CD14-positive monocyte (primary cell): ENCODE measurements around the gene NFATC2IP. TPM values are rescaled to one million over a fixed set of nuclear protein-coding genes. Genes with fewer than 3 reads are reported as not detected.

Source experiments
- DNase-seq, 3 donors: peaks; one replicate each; pipeline ENCODE4 v3.0.0-alpha.2; 2011 to 2022
- H2AFZ ChIP-seq: 2 replicates; pipeline ENCODE4 v1.6.0; 2012; ENCODE audit warnings: mild to moderate bottlenecking, low read depth, low read length, inconsistent platforms; ENCODE audit not compliant: insufficient read depth, poor library complexity, severe bottlenecking
- H3K27ac ChIP-seq, 2 donors: 1 replicate in 1 of 2; 2 replicates in 1 of 2; pipeline ENCODE4 v1.5.1; 2012 to 2013; ENCODE audit warnings: low read length in 2 of 2, control low read depth in 1 of 2, inconsistent platforms in 1 of 2, low read depth in 1 of 2, mild to moderate bottlenecking in 1 of 2
- H3K27me3 ChIP-seq, 2 donors: one replicate each; pipeline versions ENCODE4 v1.6.0 to v1.6.1; 2011 to 2013; ENCODE audit warnings: low read length in 2 of 2; ENCODE audit not compliant: control insufficient read depth in 2 of 2, insufficient read depth in 2 of 2
- H3K36me3 ChIP-seq, 2 donors: replicated peaks in 1 of 2; 1 replicate in 1 of 2; 2 replicates in 1 of 2; pipeline versions ENCODE4 v1.5.1 to v1.6.1; 2012 to 2013; ENCODE audit warnings: low read length in 2 of 2, control low read depth in 1 of 2, inconsistent platforms in 1 of 2, mild to moderate bottlenecking in 1 of 2; ENCODE audit not compliant: insufficient read depth in 2 of 2, control insufficient read depth in 1 of 2
- H3K4me1 ChIP-seq, 2 donors: 1 replicate in 1 of 2; 2 replicates in 1 of 2; pipeline versions ENCODE4 v1.5.1 to v1.6.1; 2012 to 2013; ENCODE audit warnings: low read length in 2 of 2, control low read depth in 1 of 2, inconsistent platforms in 1 of 2, mild to moderate bottlenecking in 1 of 2, moderate library complexity in 1 of 2; ENCODE audit not compliant: insufficient read depth in 2 of 2, control insufficient read depth in 1 of 2
- H3K4me2 ChIP-seq: replicated peaks from 2 replicates; pipeline ENCODE3; 2012; ENCODE audit warnings: low read length, moderate library complexity, mild to moderate bottlenecking; ENCODE audit not compliant: poor library complexity, severe bottlenecking; ENCODE audit errors: extremely low read depth
- H3K4me3 ChIP-seq, 3 experiments: fragments of 200-600 bp in 1 of 3; sonication (generic) in 1 of 3; replicated peaks in 1 of 3; 1 replicate in 2 of 3; 2 replicates in 1 of 3; pipeline ENCODE4 v1.5.1; 2011 to 2013; ENCODE audit warnings: low read length in 3 of 3, mild to moderate bottlenecking in 3 of 3, control low read depth in 2 of 3, low read depth in 2 of 3, inconsistent platforms in 1 of 3, moderate library complexity in 1 of 3
- H3K79me2 ChIP-seq: 2 replicates; pipeline ENCODE4 v1.6.0; 2012; ENCODE audit warnings: mild to moderate bottlenecking, control low read depth, inconsistent platforms, low read length, moderate library complexity; ENCODE audit not compliant: insufficient read depth
- H3K9ac ChIP-seq: 2 replicates; pipeline ENCODE4 v1.6.0; 2017; ENCODE audit warnings: low read length, mild to moderate bottlenecking; ENCODE audit not compliant: insufficient read depth, poor library complexity, severe bottlenecking
- H3K9me3 ChIP-seq, 2 donors: replicated peaks in 1 of 2; 1 replicate in 1 of 2; 2 replicates in 1 of 2; pipeline versions ENCODE4 v1.5.1 to v1.6.1; 2012 to 2013; ENCODE audit warnings: low read length in 2 of 2, control low read depth in 1 of 2; ENCODE audit not compliant: control insufficient read depth in 1 of 2, insufficient read depth in 1 of 2
- H4K20me1 ChIP-seq: 2 replicates; pipeline ENCODE4 v1.6.0; 2012; ENCODE audit warnings: mild to moderate bottlenecking, low read length, control low read depth, moderate library complexity; ENCODE audit not compliant: insufficient read depth
- H3K27ac Mint-ChIP-seq, 7 donors: one replicate each; pipeline ENCODE4 v1.8.0; 2020; ENCODE audit warnings: mild to moderate bottlenecking in 7 of 7, mixed read lengths in 7 of 7, moderate library complexity in 6 of 7, inconsistent platforms in 2 of 7
- H3K27me3 Mint-ChIP-seq, 3 donors: one replicate each; pipeline ENCODE4 v1.8.0; 2021 to 2022; ENCODE audit warnings: low read depth in 3 of 3, mild to moderate bottlenecking in 3 of 3, mixed read lengths in 3 of 3, moderate library complexity in 3 of 3, inconsistent platforms in 1 of 3
- H3K36me3 Mint-ChIP-seq, 2 donors: one replicate each; pipeline ENCODE4 v1.8.0; 2020; ENCODE audit warnings: mixed read lengths in 2 of 2, inconsistent platforms in 1 of 2, mild to moderate bottlenecking in 1 of 2
- H3K4me1 Mint-ChIP-seq: one replicate; pipeline ENCODE4 v1.8.0; 2020; ENCODE audit warnings: mild to moderate bottlenecking, mixed read lengths
- H3K4me3 Mint-ChIP-seq, 2 donors: one replicate each; pipeline ENCODE4 v1.8.0; 2020; ENCODE audit warnings: mild to moderate bottlenecking in 2 of 2, mixed read lengths in 2 of 2, moderate library complexity in 1 of 2
- H3K9me3 Mint-ChIP-seq, 7 donors: one replicate each; pipeline ENCODE4 v1.8.0; 2020 to 2022; ENCODE audit warnings: mixed read lengths in 7 of 7, mild to moderate bottlenecking in 6 of 7, moderate library complexity in 6 of 7, inconsistent platforms in 2 of 7
- WGBS: methylation state at CpG from one replicate; pipeline ENCODE4 v1.1.5; 2013; ENCODE audit warnings: missing lambda C conversion rate; ENCODE audit not compliant: insufficient coverage; 5-methylcytosine and 5-hydroxymethylcytosine counted together
- intact Hi-C, 2 donors: fragments of 100-400 bp; cut with micrococcal nuclease; formaldehyde crosslinking; loops; one replicate each; pipeline versions ENCODE4 v1.15.0 to v1.15.1; 2023
- polyA plus RNA-seq, 3 donors: library from polyadenylated mRNA; depleted of rRNA in 1 of 3; unstranded in 2 of 3; stranded (reverse) in 1 of 3; fragments of 300-500 nt in 2 of 3; fragments of >200 nt in 1 of 3; fragmentation: Illumina TruSeq in 2 of 3; gene quantifications; 1 replicate in 2 of 3; 2 replicates in 1 of 3; pipeline ENCODE4 v1.2.3, GENCODE V29; 2012 to 2021
- TF ChIP-seq, protein P1 (sequence below): fragments of 200-600 bp; IDR thresholded peaks from one replicate; pipeline ENCODE4 v1.8.0; 2022; ENCODE audit warnings: antibody characterized with exemption, mild to moderate bottlenecking

Gene NFATC2IP
- polyA plus RNA-seq, 3 donors = 17.5 to 125 (median 18.4) TPM

DNA sequence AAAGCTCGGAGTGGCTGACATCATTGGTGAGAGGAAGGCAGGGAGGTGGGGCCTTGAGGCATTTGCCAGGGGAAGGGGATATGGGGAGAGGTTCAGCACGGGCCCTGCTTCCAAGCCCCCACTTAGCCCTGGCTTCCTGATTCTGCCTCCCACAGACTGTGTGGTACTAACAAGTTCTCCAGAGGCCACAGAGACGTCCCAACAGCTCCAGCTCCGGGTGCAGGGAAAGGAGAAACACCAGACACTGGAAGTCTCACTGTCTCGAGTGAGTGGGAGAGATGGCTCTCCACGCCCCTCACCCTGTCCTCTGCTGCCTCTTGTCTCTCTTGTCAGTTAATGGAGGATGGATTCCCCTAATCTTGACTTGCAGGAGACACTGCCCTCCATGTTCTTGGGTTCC, 8.1 kb downstream of the NFATC2IP start:
- Histone ChIP-seq H3K4me1 (no peaks in the 10 kb centered on the region), H3K4me2 (no peak overlapping the region), H3K79me2 (peaks cover 3% of the 10 kb centered on the region), H3K9ac (no peak overlapping the region), H2AFZ (no peak overlapping the region), H3K27ac (no peak overlapping the region), H3K4me3 (no peak overlapping the region), H3K27me3 (no peaks in the 10 kb centered on the region), H3K36me3 (peaks cover 80 to 96% of the 10 kb centered on the region in 2 donors), H3K9me3 (no peaks in the 10 kb centered on the region), H4K20me1 (no peaks in the 10 kb centered on the region)
- H3K9me3 Mint-ChIP-seq = no peaks in the 10 kb centered on the region
- TF ChIP-seq, protein P1, sequence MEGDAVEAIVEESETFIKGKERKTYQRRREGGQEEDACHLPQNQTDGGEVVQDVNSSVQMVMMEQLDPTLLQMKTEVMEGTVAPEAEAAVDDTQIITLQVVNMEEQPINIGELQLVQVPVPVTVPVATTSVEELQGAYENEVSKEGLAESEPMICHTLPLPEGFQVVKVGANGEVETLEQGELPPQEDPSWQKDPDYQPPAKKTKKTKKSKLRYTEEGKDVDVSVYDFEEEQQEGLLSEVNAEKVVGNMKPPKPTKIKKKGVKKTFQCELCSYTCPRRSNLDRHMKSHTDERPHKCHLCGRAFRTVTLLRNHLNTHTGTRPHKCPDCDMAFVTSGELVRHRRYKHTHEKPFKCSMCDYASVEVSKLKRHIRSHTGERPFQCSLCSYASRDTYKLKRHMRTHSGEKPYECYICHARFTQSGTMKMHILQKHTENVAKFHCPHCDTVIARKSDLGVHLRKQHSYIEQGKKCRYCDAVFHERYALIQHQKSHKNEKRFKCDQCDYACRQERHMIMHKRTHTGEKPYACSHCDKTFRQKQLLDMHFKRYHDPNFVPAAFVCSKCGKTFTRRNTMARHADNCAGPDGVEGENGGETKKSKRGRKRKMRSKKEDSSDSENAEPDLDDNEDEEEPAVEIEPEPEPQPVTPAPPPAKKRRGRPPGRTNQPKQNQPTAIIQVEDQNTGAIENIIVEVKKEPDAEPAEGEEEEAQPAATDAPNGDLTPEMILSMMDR = no peak
- peak overlapping the region in 2 of 7 donors; percentile 26 to 53 for H3K27ac Mint-ChIP-seq
- no peak overlapping the region for H3K4me3 Mint-ChIP-seq
- intact Hi-C loops = no loop called here
- peaks cover 78 to 96% of the 10 kb centered on the region in 2 donors for H3K36me3 Mint-ChIP-seq
- no peaks in the 10 kb centered on the region for H3K4me1 Mint-ChIP-seq
- no peaks in the 10 kb centered on the region for H3K27me3 Mint-ChIP-seq
- DNase-seq = no peak
- 100% methylated on average over 2 of the region's 6 CpGs for WGBS

DNA sequence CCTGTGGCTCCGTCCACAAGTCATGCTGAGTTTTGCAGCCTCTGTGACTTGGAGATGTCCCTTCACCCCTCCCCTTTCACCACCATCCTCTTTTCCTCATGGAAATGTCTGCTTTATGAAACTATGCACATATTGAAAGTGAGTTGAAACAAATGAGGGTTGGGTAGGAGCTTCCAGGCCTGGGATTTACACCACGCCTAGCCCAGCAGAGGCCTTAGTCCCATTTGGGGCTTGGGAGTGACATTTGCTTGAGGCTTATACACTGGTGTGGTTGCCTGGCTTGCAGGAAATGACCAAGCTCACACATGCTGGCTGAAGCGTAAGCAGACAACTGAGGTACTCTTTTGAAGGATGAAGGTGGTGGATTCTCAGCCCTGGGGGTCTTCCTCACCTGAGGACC, 13.3 kb downstream of the NFATC2IP start:
- intact Hi-C loops = no loop called here
- Mint-ChIP-seq H3K4me1 (no peaks in the 10 kb centered on the region), H3K36me3 (peaks cover 63 to 70% of the 10 kb centered on the region in 2 donors), H3K27me3 (peaks cover 0 to under 1% (median 0%) of the 10 kb centered on the region in 3 donors), H3K4me3 (no peak overlapping the region), H3K27ac (no peak overlapping the region), H3K9me3 (no peaks in the 10 kb centered on the region)
- Histone ChIP-seq H3K9ac (no peak overlapping the region), H3K4me1 (no peaks in the 10 kb centered on the region), H3K27ac (no peak overlapping the region), H3K27me3 (no peaks in the 10 kb centered on the region), H3K9me3 (no peaks in the 10 kb centered on the region), H4K20me1 (peaks cover 3% of the 10 kb centered on the region), H3K79me2 (no peaks in the 10 kb centered on the region), H2AFZ (no peak overlapping the region), H3K36me3 (peaks cover 53 to 68% of the 10 kb centered on the region in 2 donors), H3K4me3 (no peak overlapping the region), H3K4me2 (no peak overlapping the region)
- DNase-seq = no peak
- 100% methylated on average over 1 of the region's 3 CpGs for WGBS
- TF ChIP-seq, protein P1 = no peak
